Measurements from ENCODE around the gene TXNDC11.

The TXNDC11 gene

DNA sequence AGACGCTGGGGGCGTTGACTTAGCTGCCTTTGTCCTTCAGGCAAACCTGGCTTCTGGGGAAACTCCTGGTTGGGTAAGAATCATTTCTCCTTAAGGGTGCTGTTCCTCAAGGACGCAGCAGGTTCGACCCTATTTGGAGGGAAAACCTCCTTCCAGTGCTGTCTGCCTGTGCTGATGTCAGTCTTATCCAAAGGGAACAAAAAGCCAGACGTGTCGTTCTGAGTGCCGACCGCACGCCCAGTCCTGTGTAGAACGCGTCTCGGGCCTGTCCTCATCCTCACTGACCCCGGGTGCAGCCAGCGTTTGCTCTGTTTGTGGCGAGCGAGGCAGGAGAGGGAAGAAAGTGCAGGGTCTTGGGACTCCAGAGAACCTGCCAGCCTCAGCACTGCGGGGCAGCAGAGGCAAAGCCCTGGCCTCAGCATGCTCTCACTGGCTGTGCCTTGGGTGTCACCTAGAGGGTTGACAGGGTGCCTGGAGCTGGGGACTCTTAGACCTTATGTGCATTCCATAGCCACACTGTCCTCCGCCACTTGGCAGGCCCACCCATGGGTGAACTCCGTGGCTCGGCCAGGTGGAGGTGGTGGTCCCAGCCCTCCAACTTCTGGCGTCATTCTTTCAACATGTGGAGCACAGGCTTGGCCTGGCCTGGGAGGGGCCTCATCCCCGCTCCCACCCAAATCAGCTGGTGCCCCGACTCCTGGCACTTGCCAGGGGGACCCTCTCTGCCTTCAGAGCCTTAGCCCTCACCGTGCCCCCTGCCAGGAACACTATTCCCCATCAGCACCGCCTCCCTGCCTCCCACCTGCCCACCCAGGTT, 68.4 kb downstream of the TXNDC11 start:
- no peak for DNase-seq

DNA sequence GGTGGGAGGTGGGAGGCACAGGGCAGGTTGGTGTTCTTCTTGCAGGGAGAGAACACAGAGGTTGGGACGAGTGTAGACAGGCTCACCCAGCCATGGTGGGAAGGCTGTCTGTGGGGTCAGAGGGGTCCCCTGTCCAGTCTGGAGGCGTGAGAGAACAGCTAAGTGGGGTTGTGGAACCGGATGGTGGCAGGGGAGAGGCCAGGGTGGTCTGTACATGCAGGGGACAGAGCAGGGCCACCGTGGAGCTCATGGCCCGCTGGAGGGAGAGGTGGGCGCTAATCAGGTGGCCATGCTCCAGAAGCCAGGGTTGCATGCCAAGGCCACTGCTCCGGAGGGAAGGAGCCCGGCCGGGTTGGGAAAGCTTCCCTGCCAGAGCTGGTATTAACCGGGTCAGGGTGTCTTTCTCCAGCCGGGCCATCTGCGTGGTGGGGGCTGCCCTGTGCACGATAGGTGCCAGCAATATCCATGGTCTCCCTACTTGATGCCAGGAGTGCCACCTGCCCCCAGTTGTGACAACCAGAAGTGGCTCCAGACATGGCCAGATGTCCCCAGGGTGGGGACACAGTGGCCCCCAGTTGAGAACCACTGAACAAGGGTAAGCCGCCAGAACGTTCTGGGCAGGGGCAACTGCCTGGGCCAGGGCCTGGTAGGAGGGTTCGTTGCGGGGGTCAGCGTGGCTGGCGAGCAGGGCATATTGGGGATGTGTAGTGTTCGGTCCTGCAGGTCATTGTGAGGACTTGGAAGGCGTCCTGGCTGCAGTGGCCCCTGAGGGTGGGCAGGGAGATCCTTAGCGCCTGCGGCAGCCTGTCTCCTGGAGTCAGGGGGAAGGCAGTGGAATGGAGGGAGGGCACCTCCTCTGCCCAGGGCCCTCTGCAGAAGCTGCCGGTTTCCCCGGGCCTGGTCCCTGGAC, 69.3 kb downstream of the TXNDC11 start:
- no peak for DNase-seq

GRCh38 chr16:11672206-11673090, 70.2 kb downstream of the TXNDC11 start:
- DNase-seq = peak in 1 of 5 donors; percentile 71

GRCh38 chr16:11671676-11672075, 71.0 kb downstream of the TXNDC11 start:
- no peak for DNase-seq

DNA sequence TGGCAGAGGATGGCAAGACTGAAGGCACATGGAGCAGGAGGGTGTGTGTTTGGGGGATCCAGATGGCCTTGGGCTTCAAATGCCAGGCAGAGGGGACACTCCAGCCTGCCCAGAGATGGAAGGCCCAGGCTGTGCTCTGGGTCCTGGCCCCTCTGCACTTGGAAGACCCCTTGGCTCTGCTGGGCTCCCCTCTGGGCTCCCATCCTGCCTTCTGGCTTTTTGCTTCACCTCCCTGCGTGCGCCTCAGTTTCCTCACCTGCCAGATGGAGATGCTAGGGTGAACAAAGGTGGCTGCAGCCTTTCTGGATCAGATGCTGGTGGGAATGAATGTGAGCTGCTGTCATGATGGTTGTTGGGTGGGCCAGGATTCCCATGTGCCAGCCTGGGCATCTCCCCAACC, 71.4 kb downstream of the TXNDC11 start:
- DNase-seq = no peak

DNA sequence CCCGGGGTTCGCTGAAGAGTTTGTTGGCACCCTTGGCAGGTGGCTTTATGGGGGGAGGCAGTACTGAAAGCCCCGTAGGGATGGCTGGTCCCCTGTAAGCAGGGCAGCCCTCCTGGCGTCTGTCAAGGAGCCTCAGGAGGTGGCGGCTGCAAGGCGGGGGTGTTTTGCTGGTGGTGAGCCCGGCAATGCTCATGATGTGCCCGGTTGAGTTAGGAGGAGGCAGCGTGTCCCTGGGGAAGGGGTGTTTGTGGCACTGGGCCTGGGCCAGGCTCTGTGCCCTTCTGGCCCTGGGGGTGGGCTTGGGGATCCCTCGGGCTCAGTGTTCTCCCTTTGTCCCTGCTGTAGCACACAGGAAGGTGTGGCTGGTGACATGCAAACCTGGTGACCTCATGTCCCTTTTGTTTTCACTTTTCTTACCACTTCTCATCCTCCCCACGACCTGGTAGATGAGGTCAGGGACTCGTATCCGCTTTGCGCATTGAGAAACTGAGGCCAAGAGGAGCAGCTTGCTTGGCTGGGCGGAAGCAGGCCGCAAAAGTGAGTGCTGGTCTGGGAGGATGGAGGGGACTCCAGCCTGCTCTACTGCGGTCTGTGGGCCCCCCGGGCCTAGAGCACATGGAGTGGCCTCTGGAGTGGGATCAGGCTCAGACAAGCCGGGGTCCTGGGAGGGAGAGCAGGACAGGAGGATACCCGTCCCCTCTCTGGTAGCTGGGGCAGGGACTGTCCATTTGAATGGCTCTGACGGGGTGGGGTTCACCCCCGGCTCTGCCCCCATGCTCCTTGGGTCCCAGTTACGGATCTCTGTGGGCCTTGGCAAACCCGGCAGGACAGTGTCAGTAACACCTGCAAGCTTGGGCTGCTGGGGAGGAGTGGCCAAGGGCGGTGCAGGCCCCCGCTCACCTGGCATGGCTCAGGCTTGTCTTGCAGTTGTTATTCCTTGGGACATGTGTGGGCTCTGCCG, 72.2 kb downstream of the TXNDC11 start:
- DNase-seq = peak in 2 of 5 donors; percentile 19 to 61

GRCh38 chr16:11669380-11670146, 73.1 kb downstream of the TXNDC11 start:
- no peak for DNase-seq

DNA sequence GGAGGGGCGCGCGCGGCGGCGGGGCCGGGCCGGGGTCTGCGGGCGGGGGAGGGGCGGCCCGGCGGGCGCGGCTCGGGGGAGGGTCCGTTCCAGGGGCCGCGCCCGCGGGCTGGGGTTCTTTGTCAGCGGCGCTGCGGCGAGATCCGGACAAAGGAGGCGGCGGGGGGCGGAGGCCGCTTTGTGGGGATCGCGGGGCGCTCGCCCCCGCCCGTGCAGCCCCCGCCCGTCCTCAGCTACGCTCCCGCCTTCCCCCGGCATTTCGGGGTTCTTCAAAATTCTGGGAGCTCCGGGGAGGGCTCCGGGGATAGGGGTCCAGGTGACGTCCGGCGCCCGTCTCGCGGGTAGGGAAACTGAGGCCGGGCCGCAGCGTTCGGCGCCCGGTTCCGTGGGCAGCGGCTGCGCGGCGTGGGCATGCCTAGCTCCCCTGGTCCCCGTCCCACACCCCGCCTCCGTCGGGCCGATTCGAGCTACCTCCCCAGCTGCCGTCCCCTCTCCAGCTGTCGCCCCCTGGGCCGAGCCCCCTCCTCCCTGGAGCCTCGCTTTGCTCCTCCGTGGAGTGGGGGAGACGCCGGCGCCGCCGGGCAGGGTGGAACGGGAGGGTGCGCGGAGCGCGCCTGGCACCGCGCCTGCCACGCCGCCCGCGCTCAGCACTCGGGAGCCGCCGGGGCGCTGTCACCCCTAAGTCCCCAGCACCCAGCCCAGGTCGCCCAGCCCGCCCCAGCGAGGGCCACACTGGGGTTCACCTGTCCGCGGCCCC, 73.9 kb downstream of the TXNDC11 start:
- DNase-seq = peak in 1 of 5 donors; percentile 19

- peak; percentile 79 to 87 (median 80) for DNase-seq
Observed at GRCh38 chr16:11667824-11668622, 74.6 kb downstream of the TXNDC11 start, which contains the start of gene SNN. TSS of gene SNN (plus strand) at chr16:11668455. CDS start at chr16:11676060, 7,605 bp downstream.

GRCh38 chr16:11667221-11667823, 75.3 kb downstream of the TXNDC11 start:
- DNase-seq = no peak

DNA sequence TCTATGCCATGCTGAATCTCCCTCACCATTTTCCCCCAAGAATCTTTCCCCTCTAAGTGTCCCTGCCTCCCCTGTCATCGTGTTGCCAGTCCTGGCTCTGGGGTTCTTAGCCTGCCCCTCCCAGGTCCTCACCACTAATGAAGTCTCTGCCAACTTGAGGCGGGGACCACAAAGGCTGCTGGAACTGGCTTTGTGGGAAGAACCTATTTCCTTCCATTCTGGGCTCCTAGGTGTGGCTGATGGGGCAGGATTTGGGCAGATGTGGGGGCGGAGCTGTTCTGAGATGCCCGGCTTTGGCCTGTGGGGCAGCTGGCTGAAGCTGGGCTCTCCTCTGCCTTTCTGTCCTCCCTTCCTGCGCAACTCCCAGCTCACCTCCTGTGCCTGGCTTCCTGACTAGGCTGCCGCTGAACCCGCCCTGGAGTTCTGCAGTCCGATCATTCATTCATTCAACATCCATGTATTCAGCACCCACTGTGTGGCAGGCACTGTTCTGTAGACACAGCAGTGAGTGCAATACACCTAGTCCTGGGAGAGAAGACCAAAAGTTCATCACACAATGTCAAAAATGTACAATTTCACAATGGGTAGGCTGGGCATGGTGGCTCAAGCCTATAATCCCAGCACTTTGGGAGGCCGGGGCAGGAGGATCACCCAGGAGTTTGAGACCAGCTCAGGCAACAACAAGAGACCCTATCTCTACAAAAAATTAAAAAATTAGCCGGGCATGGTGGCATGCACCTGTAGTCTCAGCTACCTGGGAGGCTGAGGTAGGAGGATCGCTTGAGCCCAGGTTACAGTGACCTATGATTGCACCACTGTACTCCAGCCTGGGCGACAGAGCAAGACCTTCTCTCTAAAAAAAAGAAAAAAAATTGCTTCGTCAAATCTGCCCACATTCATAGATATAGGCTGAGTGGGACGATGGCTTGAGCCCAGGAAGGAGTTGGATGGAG, 76.3 kb downstream of the TXNDC11 start:
- DNase-seq = no peak

DNA sequence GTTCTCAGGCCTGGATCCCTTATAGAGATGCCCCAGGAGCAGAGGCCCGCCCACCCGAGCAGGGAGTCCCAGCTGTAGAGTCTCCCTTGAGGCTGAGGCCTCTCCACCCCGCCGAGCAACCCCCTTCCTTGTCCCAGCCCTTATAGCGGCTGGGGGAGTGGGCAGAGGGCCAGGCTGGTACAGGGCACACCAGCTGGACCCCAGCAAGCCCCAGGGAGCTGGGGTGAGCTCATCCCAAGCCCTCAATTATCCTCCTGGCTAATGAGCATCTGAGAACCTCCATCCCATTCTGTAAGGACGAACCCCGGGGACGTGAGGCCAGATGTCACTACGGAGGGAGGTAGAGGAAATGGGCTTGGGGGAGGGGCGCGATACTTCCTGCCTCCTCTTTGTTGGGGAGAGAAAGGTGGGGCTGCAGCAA, 77.6 kb downstream of the TXNDC11 start:
- DNase-seq = peak in 2 of 5 donors; percentile 48 to 54

GRCh38 chr16:11662582-11662981, 80.1 kb downstream of the TXNDC11 start:
- DNase-seq = no peak

GRCh38 chr16:11660565-11660964, 82.1 kb downstream of the TXNDC11 start:
- no peak for DNase-seq

DNA sequence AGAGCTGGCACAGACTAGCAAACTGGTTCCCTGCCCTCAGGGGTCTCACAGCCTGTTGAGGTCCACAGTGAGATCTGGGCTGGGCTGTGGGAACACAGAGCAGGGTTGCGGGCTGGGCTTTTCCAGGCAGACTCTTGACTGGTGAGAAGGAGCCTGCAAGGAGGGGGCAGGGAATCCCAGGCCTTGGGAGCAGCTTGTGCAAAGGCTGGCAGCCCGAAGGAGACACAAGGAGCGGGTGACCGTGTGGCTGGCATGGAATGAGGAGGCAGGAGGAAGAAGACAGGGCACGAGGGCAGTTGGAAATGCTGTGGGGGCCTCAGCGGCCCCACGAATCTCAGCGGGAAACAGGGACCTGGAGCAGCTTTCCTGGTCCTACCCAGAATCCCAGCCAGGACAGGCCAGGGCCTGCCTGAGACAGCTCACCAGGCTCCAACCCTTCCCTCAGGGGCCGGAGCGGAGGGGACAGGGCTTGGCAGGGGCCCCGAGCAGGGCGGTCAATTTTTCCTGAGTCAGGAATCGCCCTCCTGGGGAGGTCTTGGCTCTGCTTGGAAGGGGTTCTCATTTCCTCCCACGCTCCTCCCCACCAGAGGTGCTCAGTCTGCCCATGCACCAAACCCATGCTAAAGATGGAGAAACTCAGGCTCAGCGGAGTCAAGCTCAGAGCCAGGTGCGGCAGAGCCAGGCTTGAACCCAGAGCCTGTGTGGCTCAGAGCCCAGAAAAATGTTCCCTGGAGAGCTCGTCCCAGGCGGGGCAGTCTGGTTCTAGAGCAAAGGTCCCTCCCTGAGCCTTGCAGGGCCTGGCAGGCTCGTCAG, 83.6 kb downstream of the TXNDC11 start:
- DNase-seq = no peak

GRCh38 chr16:11657556-11657955, 85.1 kb downstream of the TXNDC11 start:
- DNase-seq = no peak
